GM21515 (cell line): ENCODE measurements around the gene POU5F2.

ENCODE experiments used
- ATAC-seq: cut with Tn5 transposase; IDR thresholded peaks from one replicate; pipeline ENCODE4 v1.9.1; 2021; ENCODE audit not compliant: unreplicated experiment

Gene POU5F2, protein sequence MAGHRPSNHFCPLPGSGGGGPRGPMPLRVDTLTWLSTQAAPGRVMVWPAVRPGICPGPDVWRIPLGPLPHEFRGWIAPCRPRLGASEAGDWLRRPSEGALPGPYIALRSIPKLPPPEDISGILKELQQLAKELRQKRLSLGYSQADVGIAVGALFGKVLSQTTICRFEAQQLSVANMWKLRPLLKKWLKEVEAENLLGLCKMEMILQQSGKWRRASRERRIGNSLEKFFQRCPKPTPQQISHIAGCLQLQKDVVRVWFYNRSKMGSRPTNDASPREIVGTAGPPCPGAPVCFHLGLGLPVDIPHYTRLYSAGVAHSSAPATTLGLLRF

DNA sequence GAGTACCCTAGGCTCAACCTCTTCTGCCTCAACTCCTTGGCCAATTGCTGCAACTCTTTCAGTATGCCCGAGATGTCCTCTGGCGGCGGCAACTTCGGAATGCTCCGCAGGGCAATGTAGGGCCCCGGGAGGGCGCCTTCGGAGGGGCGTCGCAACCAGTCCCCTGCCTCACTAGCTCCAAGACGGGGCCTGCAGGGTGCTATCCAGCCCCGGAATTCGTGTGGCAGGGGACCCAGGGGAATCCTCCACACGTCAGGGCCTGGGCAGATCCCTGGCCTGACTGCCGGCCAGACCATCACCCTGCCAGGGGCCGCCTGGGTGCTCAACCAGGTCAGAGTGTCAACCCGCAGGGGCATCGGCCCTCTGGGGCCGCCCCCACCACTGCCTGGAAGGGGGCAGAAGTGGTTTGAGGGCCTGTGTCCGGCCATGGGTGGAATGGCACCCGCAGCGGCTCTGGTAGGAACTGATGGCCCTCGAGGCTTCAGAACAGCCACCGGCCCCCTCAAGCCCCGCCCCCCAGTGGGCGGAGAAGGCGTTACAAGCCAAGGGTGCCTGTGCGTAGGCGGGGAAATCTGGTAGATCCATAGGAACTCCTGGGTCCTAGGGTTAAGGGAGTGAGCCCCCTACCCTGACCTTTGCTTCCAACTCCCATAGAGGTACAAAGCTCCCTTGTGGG, at the start of gene POU5F2:
POU5F2 (minus strand) TSS at position 465 of the 676 bp plus-strand sequence; CDS start at position 428, 37 bp downstream.
- ATAC-seq = no peak

DNA sequence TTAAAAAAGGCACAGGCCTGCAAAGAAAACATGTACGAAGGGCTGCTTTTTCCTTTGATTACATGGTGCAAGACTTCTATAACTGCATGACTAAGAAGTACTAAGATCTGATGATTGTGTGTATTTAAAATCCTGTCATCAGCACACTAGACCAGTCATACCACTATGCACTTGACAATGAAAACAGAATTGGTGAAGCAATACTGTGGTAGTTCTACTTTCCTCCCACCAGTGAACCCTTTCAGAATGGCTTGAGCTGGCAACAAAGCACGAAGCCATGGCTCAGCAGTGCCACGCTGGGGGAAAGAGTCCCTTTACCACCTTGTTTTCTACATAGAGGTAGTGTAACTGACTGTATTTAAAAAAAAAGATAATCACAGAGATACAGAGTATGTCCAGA, 49.0 kb upstream of the POU5F2 start:
- no peak for ATAC-seq

DNA sequence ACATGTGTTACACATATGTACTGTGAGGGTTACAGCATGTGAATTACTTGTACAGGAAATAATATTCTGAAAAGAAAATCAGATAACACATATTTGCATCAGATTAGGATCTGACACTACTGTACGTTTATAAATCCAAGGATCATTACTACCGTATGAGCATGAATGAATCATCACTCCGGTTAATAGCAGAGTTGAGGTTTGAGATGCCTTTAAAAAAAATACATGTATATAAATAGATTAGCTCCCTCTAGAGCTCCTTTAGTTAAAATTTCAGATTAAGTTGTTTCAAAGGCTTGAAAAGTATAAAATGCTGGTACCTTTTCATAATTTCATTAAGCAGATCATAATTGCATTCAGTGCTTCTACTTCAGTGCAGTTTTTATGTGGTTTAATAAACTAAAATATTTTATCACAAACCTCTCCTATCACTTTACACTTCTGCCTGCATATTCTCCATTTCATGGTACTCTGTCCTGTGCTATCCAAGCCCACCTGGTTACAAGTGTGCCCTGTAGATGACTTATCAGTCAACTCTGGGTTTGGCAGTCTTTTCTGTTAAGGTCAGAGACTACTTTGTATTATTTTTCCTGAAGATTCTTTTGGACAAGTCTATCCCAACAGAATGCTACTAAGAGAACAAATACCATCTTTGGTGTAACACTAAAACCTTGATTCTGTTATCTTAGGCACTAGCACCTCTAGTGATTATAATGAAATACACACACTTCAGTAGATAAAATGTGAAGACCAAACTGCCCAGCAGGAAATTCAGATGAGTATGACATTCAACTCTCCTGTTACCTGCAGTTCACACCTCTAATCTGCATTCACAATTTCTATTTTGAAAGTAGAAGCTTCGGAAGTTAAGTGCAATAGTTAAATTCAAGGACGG, 48.0 kb upstream of the POU5F2 start:
- no peak for ATAC-seq

DNA sequence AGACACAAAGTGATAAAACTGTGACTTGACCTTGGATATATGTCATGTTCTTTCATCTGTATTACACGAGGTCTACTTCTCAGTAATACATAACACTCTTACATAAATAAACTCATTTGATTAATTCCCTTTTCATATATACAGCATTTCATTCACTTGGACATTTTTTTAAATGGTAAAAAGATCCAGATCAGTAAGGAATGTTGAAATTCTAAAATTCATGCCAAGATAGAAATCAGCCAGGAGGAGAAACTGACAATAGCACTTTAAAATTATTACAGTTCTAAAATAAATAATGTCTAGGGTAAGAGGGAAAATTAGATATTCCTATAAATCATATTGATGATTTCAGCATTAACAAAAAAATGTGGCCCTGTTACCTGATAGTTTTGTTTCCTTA, 46.2 kb upstream of the POU5F2 start:
- no peak for ATAC-seq

DNA sequence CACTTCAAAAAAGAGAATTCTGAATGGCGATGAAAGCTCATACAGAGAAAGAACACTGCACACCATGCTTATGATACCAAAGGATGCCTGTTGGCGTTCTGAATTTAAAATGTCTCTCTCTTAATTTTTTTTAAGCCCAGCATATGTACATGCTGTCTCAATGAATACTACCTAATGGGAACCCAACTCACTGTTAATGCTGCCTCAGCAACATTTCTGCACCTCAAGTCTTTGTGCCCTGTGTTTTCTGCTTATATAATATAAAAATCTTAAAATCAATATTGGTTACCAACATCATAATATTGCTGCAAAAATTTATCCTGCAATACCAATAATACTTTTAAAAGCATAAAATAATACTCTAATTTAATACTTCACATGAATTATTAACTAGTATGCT, 44.1 kb upstream of the POU5F2 start:
- ATAC-seq = no peak

DNA sequence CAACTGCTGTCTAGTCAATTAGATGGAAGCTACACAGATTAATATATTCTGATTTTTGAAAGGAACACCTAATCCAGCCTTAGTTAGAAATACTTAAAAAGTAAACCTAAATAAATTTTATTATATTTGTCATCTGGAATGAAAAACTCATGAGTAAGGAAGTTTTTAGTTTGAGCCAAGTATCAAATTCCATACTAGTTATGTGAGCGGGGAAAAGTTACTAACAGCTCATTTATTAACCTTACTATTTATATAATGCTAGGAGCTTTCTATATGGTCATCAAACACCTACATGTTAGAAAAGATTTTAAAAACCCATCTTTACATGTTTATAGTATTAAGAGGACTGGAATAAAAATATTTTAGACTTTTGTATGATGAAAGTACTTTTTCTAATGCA, 41.6 kb upstream of the POU5F2 start:
- ATAC-seq = no peak

DNA sequence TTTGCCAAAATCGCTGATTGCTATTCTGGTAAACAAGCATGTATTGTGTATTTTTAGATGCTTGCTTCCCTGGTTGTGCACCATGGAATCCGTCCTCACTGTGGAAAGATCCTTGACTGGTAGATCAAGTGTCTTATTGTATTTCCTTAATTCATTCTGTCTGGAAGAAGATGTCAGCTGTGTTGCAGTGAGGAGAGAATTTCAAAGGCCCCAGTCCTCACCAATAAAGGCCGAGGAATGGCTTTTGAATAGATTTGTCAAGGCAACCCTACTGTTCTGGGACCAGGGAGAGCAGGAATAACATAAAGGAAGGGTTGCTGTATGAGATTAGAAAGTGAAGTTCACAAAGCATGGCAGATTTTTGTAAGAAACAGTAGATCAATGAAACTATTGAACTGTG, 36.2 kb upstream of the POU5F2 start:
- ATAC-seq = no peak

DNA sequence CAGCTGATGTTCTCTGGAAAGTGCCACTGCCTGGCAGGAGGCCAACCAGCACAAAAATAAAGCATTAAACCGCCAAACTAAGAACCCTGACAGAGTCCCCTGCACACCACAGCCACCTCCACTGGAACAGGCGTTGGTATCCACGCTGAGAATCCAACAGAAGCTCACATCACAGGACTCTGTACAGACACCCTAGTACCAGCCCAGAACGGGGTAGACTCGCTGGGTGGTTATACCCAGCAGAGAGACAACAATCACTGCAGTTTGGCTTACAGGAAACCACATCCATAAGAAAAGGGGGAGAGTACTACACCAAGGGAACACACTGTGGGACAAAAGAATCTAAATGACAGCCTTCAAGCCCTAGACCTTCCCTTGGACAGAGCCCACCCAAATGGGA, 15.0 kb upstream of the POU5F2 start:
- no peak for ATAC-seq

DNA sequence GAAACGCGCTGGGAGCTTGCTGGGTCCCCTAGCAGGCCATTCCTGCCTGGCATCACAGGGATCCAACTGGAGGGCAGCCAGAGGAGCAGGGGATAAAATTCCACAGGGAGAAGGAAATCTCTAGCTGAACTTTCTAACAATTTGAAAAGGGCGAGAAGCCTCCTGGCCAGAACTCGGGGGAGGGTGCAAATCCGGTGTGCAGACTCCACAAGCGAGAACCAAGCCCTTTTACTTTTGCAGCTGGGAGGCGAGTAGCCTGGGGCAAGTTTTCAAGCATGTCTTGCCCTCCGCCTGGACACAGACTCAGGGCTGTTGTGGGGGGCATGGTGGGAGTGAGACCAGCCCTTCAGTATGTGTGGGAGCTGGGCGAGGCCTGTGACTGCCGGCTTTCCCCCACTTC, 14.3 kb upstream of the POU5F2 start:
- no peak for ATAC-seq

DNA sequence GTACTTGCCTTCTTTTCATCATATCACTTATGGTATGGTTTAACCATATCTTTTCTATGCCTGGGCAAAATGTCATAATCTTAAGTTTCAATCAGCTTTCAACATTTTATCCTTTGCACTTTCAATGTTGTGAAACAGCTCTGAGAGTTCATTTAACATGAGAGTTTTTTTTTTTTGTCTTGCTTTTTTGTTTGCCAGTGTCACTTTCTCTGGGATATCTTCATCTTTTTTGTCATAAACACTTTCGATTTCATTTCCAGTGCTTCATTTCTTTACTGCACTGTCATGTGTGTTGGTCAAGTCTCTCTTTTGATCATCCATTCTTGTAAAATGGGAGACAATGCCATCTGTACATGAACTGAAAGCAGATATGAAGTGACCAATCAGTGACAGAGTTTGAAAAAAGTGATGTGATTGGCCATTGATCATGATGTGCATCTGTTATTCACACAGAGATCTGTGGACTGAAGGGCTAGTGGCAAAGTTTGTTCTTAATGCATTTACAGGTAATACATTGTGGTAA, 7.5 kb upstream of the POU5F2 start:
- no peak for ATAC-seq

DNA sequence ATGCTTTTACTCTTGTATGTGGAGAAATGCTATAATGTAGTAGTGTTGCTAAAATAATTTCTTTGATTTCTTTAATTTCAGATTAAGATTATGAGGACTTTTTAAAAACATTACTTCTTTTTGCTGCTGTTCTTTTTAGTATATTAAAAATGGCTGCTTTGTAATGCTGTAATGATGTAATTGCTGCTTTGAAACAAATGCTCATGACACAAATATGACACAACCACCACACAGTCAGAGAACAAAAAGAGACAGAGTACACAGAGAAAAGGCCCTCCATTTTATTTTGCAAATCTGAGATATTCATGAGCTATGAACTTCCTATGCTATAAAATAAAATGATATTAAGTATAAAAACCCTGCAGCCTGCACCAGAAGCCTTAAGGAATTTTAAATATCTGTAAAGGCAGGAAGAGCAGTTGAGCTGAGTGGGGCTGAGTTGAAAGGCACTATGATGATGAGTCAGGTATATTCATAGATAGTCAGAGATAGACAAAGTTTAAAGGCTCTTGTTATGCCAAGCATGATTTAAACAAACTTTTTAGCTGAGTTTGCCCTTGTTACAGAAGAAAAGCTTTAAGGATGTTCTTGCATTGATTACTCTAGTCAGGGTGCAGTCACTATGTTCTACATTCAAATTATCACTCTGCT, 5.1 kb upstream of the POU5F2 start:
- no peak for ATAC-seq

DNA sequence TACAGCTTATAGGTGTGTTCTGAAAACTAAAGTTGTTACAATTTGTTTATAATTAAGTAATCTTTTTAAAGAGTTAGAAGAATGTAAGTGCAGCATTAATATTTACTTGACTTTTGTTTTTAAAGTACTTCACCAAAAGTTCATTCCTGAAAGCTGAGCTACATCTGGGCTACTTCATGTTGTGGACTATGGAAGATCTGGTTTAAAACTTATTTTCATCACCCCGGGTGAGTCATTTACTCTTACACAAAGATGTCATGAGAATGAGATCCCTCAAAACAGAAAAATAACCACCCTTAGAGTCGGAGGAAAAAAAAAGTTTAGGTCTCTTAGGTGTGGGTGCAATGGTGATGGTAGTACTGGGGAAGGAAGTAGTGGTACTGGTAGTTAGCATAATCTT, 5.1 kb downstream of the POU5F2 start:
- no peak for ATAC-seq

DNA sequence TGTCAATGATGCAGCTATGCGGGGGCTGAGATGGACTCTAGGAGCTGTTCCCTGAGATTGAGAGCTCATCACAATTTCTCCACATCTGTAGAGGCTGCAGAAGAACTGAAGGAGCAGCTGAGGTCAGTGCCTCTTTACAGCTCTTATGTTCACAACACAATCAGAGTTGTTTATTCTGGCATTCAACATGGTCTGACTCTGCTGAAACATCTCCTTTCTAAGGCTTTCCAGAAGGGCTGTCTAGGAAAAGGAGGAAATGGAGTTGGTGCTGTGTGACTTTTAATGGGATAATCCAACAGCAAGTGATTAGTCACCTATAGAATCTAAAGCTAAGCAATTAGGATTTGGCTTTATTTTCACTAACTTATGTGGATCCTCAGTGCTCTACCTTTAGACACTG, 6.0 kb downstream of the POU5F2 start:
- ATAC-seq = no peak

DNA sequence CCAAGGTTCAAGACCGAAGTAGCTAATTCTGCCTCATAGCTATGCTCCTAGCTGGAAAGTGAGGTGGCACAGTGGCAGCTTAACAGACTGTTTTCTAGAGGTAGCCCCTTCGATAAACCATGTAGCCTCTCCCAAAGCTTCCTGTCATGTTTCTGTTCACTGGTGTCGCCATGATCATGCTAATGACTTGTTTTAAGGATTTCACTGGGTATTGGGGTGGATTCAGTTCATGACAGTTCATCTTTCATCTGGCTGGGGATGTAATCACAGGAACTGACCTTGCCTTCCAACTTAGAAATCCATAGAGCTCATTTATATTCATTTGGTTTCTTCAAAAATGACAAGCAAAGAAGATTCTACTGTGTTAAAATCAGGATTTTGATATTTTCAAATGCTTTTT, 9.4 kb downstream of the POU5F2 start:
- no peak for ATAC-seq

DNA sequence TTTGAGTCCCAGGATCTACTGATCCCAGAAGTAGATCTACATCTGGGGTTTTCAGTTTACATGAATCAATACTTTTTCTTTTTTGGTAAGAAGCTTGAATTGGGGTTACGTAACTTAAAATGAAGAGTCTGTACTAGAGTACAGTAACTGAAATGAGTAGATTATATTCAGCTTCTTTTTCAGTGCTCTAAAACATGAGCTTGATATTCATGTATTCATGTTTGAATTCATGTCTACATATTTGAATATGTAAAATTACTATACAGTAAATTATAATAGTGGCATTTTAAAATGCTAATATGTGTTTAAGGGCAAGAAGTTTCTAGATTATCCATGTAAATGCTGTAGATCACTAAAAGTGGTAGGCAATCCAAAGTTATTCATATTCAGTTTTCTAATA, 14.8 kb downstream of the POU5F2 start:
- ATAC-seq = no peak

DNA sequence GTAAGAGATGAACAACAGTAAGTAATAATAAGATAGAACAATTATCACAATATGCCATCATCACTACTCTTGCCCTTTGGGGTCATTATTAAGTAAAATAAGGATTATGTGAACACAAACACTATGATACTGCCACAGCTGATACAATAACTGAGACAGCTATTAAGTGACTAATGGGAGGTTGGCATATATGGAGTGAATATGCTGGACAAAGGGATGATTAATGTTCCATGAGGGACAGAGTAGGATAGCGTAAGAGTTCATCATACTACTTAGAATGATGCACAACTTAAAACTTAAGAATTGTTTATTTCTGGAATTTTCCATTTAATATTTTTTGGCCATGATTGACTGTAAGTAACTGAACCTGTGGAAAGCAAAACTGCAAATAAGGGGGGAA, 16.6 kb downstream of the POU5F2 start:
- no peak for ATAC-seq

DNA sequence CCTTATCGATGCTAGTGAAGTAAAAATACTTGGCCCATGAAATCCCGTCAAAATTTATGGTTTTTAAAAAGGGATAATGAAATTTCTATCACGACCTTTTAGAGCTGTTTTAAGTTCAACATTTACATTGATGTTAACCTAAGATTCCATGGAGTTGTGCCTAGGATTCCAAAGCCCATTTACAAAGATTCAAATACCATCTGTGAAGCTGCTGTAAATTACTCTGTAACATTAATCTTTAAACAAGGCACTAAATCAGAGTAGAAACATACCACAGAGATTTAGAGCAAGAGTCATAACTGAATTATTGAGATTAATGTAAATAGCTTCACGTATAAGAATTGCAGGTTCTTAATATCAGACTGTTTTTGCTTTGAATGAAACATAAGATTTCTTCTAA, 17.7 kb downstream of the POU5F2 start:
- ATAC-seq = no peak

DNA sequence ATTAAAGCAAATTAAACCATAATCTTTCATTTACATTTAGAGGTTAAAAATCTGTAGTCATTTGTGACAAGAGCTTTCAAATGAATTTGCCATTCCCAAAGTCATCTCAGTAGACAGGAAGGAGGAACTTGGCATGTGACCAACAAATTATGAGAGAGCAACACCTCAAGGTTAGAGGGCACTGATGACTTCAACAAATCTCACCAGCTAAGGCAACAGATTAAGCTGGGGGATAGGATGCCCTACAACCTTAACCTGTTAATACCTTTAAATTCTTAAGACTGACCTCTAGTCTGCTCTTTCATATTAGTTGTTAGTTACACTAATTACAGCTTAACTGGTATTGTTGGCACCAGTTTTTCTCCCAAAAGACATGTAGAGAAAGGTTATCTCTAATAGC, 18.4 kb downstream of the POU5F2 start:
- no peak for ATAC-seq

DNA sequence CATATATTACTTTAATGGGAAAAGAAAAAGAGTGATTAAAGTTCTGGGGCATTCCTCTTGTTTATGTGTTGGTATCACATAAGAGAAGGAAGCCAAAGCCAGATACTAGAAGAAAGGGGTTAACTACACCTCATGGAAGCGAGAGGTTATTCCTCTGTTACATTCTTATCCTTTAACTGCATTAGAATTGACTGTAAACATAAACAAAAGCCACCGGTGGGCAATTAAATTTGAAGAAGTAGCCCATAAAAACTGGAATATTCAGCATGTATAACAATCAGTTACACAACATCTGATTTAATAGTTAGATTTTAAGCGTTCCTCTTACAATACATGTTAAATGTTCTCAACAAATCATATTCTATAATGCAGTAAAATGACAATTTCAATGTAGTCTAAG, 18.8 kb downstream of the POU5F2 start:
- no peak for ATAC-seq

DNA sequence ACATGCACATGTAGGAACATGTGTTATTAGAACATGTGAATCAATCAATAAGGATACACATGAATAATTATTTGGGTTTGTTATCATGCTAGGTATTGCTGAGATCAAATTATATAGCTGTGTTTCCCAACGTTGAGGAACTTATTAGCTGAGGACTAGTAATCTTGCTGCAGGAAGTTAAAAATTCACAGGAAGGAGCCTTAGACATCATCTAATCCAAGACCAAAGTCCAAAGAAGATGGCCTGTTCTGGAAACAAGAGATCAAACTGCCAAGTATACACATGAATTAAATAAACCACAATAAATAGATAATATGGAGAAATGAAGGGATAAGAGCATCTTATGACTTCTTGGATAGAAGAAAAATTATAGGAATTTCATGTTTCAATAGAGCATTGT, 19.9 kb downstream of the POU5F2 start:
- no peak for ATAC-seq

DNA sequence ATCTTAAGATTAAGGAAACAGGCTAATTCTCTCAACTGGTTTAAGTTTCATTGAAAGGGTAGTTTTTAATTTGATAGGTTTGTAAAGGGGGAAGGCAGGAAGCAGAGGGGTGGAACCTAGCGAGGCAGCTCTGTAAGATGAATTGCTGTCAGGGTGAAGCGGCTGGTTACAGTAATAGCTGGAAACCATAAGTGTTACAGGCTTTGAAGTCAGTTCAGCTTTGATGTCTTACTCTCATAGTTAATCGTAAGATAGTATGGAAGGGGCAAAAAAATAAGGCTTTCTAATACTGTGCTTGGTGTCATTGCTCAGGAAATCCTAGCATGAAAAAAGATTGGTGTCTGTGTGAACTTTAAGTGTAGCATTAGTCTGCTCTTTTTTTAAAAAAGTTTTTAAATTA, 20.3 kb downstream of the POU5F2 start:
- ATAC-seq = no peak
